ENCODE data around the gene GIGYF2.

Gene GIGYF2

GRCh38 chr2:232897598-232898408 is 200.7 kb downstream of the GIGYF2 start:
- no peak for DNase-seq (ENCODE audit: low read depth)
- H3K4me3 ChIP-seq (ENCODE audit: low read depth, low read length), result no peak overlapping the region
- TF ChIP-seq, protein P1, sequence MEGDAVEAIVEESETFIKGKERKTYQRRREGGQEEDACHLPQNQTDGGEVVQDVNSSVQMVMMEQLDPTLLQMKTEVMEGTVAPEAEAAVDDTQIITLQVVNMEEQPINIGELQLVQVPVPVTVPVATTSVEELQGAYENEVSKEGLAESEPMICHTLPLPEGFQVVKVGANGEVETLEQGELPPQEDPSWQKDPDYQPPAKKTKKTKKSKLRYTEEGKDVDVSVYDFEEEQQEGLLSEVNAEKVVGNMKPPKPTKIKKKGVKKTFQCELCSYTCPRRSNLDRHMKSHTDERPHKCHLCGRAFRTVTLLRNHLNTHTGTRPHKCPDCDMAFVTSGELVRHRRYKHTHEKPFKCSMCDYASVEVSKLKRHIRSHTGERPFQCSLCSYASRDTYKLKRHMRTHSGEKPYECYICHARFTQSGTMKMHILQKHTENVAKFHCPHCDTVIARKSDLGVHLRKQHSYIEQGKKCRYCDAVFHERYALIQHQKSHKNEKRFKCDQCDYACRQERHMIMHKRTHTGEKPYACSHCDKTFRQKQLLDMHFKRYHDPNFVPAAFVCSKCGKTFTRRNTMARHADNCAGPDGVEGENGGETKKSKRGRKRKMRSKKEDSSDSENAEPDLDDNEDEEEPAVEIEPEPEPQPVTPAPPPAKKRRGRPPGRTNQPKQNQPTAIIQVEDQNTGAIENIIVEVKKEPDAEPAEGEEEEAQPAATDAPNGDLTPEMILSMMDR (IDR thresholded peaks at IDR 0.05; ENCODE audit: low read depth, low read length), result no peak
- no peak for TF ChIP-seq POLR2A (IDR thresholded peaks at IDR 0.05; ENCODE audit: extremely low read depth, insufficient read length)
- no peak for TF ChIP-seq MAX (IDR thresholded peaks at IDR 0.05; ENCODE audit: low read depth, low read length)
- TF ChIP-seq MYC (IDR thresholded peaks at IDR 0.05; ENCODE audit: low read depth, low read length), result no peak

DNA sequence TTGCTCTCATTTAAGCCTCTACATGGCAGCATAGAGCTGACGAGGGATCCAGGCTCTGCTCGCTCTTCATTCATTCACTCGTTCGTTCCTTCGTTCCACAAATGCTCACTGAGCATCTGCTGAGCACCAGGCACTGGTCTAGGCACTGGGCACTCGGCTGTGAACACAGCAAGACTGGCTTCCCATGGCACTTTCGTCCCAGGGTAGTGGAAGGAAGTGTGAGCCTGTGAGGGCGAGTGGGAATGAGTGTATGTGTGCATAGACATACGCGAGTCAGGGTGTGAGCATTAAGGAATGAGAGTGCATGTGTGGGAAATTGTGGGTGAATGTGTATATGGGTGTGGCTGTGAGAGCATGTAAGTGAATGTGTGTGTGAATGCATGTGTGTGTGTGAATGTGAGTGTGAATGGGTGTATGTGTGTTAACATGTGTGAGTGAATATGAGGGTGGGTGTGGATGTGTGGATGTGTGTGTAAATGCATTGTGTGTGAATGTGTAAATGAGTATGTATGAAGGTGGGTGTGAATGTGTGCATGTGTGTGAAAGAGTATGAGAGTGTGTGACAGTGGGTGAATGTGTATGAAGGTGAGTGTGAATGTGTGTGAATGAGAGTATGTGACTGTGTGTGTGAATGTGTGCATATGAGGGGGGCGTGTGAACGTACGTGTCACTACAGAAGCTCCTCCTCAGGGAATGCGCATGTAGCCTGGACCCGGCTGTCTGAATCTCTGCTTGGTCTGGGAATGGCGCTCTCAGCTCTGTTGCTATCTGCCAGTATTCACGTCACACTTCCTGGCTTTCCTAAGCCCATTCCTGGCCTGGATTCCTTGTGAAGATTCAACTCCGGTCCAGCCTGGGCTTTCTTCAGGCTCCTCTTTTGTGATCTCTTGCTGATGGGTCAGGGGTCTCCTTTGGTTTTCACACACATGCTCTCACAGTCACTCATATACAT is 201.7 kb downstream of the GIGYF2 start:
- no peak overlapping the region for H3K4me3 ChIP-seq (ENCODE audit: low read depth, low read length)
- no peak for DNase-seq (ENCODE audit: low read depth)
- TF ChIP-seq MYC (IDR thresholded peaks at IDR 0.05; ENCODE audit: low read depth, low read length), result no peak
- TF ChIP-seq, protein P1 (IDR thresholded peaks at IDR 0.05; ENCODE audit: low read depth, low read length), result no peak
- TF ChIP-seq POLR2A (IDR thresholded peaks at IDR 0.05; ENCODE audit: extremely low read depth, insufficient read length), result no peak
- TF ChIP-seq MAX (IDR thresholded peaks at IDR 0.05; ENCODE audit: low read depth, low read length), result no peak

DNA sequence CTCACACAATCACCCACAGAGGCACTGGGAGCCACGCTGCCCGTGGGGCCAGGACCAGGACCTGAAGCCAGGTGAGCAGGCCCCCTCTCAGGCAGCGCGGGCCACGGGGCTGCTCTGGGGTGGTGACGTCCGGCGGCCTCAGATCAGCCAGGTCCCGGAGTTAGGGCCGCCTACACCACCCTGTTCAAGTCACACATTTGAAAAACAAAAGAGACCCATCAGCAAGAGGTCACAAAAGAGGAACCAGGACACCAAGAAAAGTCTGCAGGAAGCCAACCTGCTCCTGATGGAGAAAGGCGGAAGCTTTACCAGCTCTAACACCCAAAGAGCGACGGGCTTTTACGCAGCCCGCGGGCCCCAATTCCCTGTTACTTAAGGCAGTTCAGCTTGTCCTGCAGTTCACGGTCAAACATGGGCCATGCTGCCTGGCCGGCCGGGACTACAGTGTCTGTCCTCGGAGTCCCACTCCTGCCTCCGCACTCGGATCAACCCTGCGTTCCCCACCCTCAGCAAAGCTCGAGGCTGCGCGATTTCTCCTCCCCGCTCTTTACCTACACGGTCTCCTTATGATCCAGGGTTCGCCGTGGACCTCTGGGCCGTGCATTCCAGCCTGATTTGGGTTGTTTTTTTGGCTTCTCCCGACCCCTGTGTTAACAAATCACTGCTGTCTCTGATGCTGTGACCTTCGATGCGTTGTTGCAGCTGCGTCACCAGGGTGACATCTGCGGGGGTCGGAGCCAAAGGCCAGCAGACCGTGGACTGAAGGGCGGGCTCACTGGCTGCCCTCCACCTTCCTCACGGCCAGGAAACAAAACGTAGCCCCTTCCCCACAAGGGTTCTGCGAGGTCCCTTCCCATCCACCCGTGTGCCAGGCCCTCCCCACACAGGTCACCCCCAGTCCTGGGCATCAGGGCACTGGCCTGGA is 203.9 kb downstream of the GIGYF2 start:
- DNase-seq (ENCODE audit: low read depth), result peak; percentile 29
- H3K4me3 ChIP-seq (ENCODE audit: low read depth, low read length), result no peak overlapping the region
- no peak for TF ChIP-seq MYC (IDR thresholded peaks at IDR 0.05; ENCODE audit: low read depth, low read length)
- no peak for TF ChIP-seq POLR2A (IDR thresholded peaks at IDR 0.05; ENCODE audit: extremely low read depth, insufficient read length)
- TF ChIP-seq MAX (IDR thresholded peaks at IDR 0.05; ENCODE audit: low read depth, low read length), result no peak
- TF ChIP-seq, protein P1 (IDR thresholded peaks at IDR 0.05; ENCODE audit: low read depth, low read length), result no peak

DNA sequence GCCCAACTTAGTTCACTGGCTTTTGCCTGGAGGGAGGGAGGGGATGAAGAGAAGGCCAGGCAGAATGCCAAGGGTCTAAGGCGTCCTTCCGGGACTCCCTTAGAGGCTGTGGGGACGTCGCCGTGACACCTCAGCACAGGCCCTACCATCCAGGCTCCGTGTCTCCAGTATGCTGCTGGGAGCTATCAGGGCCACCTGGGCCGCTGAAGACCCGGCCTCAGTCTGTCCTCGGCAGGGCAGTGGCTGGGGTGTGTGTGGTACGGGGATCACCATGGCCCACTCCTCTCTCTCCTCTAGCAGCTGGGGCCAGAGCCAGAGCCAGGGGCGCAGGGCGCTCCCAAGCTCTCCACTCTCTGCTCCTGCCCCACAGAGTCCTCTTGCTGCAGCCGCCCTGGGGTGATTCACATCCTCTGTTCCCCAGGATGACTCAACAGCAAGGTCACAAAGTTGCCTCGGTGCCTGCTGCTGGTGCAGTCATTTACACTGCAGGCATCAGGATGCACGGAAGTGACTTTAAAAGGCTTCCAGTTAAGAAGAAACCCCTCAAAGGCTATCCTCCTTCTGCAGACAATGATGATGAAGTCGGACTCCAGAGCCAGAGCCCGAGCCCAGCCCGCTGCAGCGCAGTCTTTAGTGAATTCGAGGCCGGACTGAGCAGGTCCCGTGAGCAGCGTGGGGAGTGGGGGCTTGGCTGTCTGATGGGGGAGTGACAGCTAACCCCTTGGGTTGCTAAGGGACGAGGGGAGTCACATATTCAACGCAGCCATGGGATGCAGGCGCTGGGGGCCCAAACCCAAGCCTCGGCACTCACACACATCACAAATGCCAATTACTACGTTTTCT is 204.8 kb downstream of the GIGYF2 start:
- no peak overlapping the region for H3K4me3 ChIP-seq (ENCODE audit: low read depth, low read length)
- DNase-seq (ENCODE audit: low read depth), result peak; percentile 95
- peak; percentile 46 for TF ChIP-seq MAX (IDR thresholded peaks at IDR 0.05; ENCODE audit: low read depth, low read length)
- TF ChIP-seq POLR2A (IDR thresholded peaks at IDR 0.05; ENCODE audit: extremely low read depth, insufficient read length), result no peak
- TF ChIP-seq MYC (IDR thresholded peaks at IDR 0.05; ENCODE audit: low read depth, low read length), result no peak
- TF ChIP-seq, protein P1 (IDR thresholded peaks at IDR 0.05; ENCODE audit: low read depth, low read length), result no peak

Measured in NB4 (cell line).